HG03045 (cell line): ENCODE data around the gene MAP3K1.
A peak's percentile ranks its signal among the peaks of the same experiment; 100 is the strongest.
"Not testable (repeated sequence)": the region's sequence is repeated elsewhere in the genome, so short reads cannot be mapped to it uniquely, and the experiment has no call there.

Experiments
- ATAC-seq: cut with Tn5 transposase; IDR thresholded peaks from one replicate; pipeline ENCODE4 v1.9.1; 2021; ENCODE audit warnings: mild to moderate bottlenecking, moderate library complexity; ENCODE audit not compliant: unreplicated experiment

The MAP3K1 gene

DNA sequence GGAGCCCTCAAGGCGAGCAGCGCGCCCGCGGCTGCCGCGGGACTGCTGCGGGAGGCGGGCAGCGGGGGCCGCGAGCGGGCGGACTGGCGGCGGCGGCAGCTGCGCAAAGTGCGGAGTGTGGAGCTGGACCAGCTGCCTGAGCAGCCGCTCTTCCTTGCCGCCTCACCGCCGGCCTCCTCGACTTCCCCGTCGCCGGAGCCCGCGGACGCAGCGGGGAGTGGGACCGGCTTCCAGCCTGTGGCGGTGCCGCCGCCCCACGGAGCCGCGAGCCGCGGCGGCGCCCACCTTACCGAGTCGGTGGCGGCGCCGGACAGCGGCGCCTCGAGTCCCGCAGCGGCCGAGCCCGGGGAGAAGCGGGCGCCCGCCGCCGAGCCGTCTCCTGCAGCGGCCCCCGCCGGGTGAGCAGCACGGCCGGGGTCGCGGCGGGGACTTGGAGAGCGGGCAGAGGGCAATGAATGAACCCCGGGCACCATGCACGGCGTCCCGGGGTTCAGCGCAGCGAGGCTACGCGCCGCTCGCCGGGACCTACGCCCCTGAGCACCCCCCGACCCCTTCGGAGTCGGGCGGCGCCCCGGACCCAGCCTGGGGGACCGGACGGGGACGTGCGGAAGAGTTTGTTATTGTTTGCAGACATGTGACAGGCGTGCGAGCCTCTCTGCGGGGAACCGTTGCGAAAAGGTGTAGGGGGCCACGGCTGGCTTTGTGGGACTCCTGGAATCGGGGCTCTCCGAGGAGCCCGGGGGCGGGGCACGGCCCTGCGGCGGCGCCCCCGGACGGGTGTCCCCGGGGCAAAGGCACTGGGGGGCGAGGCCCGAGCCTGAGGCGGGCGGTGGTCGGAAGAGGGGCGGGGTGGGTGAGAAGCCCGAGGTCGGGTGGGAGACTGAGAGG lies 553 bp downstream of the MAP3K1 start:
- ATAC-seq: peak; percentile 43

DNA sequence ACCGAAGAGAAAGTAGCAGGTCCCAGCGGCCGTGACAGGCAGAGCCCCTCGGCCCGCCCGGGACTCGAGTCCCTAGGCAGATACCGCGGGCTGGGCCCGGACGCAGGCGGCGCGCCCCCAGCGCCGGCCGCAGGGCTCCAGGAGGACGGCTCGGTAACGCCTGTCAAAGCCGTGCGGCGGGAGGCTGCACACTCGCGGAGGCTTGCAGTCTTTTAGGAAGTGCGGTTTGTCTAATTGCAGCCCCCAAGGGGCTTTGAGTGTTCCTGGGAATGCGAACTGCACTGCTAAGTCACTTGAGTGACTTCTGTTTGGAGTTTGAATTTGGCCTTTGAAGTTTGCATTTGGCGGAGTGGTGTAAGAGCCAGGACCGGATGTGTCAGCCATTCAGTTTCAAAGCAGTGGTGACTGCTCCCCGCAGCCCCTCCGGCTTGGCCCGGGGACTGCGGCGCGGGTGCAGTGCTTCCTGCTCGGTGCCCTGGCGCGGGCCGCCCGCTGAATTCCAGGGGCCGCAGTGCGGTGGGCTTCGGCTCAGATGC lies 1.3 kb downstream of the MAP3K1 start:
- ATAC-seq: peak; percentile 39

DNA sequence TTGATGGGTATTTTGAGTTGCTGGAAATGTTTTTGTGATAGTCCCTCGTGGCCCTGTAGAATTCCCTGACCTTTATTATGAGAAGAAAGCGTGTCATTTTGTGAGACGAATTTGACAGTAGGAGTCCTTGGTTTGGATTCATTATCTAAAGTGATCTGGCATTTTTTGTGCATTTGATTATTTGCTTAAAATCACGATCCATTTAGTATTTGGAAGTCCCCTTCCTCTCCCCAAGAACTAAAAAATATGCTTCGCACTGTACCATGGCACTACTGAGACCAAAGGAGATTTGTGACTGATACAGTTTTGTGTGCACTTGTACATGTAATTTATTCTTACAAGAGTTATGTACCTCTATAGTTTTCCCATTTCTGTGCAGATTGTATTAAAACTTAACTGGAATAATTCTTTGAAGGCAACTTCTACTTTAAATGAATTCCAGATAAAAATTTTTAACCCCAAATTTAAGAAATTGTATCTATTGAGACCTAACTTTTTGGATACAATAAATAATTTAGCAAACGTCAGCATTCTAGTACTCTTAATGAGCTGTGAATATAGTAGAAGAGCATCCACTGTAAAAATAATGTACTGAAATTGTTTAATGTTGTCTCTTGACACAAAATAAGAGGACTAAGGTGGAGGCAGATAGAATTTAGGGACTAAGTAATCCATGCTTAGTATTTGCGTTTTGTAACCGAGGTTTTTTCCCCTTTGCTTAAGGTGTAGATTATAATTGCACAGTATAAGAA lies 2.1 kb downstream of the MAP3K1 start:
- ATAC-seq: no peak

DNA sequence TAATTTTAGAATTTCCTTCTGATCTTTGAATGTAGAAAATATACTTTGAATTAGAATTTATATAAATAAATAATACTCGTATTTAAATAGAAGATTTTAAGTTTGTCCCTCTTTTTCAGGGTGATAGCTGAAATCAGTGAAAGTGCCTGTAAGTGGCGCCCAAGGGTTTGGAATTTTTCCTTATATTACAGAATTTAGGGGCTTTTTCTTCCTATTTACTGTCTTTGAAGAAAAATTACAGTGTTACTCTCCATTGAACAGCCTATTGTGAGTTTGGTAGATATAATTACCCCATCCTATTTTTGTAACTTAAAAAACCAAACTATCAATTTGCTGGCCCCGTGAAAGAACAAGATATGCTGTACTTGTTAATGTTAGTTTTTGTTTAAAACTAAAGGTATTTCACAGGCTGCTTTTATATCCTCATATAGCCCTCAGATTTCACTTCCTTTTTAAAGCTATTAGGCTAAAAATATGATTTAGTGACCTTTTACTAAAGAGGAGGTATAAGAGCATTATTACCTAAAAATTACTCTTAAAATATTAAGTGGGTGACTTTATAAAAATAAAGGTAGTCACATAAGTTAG lies 3.2 kb downstream of the MAP3K1 start:
- no peak for ATAC-seq

DNA sequence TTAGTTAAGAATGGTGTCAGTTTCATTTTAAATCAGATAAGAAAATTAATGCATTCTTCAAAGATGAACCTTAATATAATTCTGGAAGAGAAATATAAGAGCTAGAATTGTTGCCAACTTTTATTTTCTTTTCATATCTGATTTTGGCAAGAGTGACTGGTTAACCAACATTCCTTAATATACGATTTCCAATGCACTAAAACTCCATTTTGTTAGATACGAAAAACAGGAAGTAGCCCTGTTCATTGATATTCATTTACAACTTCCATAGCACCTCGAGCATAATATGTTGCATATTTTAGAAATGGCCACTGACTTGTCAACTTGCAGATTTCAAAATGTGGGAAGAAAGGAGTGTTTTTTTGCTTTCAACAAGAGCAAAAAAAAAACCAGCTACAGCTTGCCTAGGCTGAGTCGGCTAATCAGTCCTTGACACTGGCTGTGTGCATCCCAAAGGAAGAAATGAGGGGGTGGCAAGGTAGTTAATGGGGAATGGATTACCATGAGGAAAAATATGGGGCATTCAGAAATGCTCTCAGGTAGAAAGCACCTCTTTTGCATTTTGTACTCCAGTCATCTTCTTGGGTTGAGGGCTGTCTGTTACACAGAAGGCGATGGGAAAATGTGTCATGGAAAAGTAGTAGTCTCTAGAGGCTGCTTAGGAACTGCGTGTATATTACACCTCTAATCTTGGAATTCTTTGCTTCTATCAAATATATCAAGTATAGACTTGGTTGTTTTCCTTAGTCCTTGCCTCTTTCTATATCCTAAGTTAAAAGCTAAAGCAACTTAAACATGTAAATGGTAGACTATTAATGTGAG lies 3.9 kb downstream of the MAP3K1 start:
- no peak for ATAC-seq

DNA sequence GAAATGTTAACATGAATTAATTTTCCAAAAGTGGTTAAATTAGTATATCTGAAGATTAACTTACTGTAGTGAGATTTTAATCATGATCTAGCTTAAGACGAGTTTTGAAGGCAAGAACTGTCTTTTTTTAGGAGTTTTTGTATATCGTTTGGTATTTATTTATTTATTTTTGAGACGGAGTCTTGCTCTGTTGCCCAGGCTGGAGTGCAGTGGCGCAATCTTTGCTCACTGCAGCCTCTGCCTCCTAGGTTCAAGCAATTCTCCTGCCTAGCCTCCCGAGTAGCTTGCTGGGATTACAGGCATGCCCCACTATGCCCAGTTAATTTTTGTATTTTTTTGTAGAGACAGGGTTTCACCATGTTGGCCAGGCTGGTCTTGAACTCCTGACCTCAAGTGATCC lies 6.5 kb downstream of the MAP3K1 start:
- not testable (repeated sequence) for ATAC-seq

DNA sequence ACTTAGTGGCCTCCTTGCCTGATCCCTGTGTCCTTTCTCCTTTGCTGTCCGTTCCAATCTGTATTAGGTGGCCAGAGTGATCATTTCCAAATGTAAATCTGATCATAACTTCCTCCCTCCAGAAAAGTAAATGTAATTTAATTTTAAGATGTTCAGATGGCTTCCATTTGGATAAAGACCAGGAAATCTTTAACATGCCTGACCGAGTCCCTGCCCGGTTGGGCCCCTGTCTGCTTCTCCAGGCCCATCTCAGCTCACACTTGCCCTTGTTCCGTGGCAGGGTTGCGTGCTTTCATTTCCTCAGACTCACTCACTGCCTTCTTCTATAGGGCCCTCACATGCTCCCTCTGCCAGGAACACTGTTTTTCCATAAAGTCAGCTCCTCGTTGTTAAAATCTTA lies 7.6 kb downstream of the MAP3K1 start:
- ATAC-seq: no peak

DNA sequence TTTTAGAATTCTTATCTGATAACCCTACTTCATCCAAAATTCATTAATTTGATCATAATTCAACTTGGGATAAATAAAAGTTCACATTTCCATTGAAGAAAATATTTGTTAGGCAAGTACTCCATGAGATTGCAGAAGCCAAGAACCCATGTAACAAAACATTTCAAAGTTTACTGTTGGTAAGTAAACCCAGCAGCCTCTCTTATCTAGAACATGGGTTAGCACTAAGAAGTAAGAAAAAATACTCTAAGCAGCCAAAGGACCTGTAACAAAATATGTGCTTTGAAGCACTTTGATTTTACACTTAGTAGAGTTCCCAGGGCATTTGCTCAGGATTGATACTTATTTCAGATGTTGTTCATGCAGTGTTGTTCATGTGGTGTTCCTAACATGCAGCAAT lies 8.7 kb downstream of the MAP3K1 start:
- ATAC-seq: no peak

DNA sequence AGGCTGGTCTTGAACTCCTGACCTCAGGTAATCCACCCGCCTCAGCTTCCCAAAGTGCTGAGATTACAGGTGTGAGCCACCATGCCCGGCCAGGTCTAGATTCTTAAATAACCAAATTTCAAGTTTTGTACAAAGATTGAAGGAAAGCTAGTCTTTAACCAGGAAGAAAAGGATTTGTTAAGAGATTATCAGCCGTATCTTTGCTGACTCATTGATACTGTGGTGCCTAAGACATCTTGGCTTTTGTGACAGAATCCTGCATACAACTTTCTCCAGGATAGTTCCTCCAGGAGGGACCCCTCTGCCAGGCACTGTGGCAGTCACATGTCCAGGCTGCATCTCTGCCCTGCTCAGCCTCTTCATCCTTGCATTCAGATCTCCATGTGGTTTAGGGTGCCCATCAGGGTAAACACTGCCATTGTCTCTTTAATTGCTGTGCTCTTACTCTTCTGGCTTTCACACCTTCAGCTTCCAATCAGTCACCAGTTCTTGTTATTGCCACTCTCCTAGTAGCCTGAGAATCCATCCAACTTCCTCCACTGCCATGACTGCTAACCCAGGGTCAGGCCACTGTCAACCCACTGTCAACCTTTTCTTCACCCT lies 10.0 kb downstream of the MAP3K1 start:
- ATAC-seq: no peak

DNA sequence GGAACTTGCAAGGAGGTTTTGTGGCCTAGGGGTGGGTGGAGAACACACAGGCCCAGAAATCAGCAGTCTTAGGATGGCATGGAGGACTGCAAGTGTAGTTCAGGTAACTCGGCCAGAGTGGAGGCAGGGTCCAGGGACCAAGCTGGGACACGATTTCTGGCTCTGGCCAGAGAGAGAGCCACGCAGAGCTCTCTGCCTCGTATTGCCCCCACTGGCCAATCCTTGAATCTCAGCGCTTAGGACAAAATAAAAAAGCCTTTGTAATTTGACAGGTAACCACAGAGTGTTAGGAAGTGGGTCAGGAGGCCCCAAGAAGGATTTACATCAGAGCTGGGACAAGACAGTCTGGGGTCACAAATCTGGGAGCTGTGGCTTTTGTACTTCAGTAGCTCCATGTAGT lies 11.7 kb downstream of the MAP3K1 start:
- no peak for ATAC-seq

DNA sequence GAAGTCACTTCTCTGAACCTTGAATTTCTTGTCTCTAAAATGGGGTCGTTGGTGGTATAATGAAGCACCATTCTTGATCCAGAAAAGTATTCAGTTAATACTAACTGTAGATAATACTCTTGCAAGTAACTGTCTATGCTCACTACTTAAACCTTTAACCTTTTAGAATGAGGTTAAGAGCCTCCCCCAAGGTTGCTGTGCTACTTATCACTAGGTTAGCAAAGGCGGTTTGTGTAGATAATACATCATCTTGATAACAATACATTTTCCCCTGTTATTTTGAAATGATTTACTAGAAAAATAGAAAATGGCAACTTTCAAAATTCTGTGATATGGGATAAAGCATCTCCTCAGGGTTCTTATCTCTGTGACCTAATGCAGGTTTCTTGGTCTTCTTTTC lies 12.6 kb downstream of the MAP3K1 start:
- no peak for ATAC-seq

DNA sequence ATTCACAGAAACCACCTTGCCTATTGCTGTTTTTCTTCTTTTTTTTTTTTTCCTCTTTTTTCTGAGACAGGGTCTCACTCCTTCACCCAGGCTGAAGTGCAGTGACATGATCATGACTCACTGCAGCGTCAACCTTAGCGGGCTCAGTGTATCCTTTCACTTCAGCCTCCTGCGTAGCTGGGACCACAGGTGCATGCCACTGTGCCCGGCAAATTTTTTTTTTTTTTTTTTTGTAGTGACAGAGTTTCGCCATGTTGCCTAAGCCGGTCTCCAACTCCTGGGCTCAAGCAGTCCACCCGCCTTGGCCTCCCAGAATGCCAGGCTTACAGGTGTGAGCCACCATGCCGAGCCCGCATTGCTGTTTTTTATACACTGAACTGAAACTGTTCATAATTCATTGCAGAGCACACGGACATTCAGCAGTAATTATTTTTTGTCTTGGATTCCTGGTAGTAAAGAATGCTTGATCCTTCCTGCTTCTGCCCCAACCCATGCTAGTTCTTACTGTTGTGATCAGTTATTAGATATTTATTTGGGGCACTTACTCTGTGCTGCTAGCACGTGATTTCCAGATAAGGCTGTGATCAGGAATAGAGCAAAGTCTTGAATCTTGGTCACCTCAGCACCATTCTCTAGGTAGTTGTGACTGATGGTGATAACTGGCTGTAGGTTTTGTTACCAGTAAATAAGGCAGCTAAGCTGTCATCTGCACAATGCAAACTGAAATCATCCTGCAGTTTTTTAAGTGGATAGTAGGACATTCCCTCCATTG lies 14.0 kb downstream of the MAP3K1 start:
- ATAC-seq: peak; percentile 84

DNA sequence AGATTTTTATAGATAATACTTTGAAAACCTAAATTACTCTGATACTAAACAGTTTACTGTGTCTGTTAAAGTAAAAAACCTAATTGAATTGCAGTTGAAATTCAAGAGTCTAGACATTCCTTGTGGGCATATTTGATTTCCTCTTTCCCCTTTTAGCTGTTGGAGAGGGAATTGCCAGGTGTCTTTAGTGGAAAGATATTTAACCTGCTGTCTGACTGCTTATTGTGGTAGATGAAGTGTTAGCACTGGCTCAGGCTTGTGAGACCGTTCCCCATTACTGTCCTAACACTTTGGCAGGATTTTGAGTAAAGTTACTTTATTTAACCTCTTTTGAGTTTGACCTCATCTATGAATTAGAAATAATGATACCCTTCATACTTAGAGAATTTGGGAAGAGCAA lies 16.4 kb downstream of the MAP3K1 start:
- ATAC-seq: no peak

DNA sequence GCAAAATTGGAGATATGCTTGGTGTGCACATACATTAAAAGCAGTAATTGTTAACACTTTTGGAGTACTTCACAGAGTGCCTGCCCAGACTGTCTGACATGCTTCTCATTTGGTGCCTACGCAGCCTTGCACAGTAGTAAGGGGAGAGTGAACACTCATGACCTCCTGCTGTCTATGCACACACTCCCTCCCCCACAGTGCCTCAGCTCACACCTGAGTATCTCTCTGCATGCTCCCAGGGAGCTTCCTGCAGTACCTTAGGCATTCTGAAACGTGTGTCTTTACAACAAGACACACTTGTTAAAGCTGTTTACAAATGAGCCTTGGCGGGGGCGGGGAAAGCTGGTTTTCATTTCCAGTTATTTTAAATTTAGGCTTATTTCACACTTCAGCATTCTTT lies 18.0 kb downstream of the MAP3K1 start:
- ATAC-seq: no peak

DNA sequence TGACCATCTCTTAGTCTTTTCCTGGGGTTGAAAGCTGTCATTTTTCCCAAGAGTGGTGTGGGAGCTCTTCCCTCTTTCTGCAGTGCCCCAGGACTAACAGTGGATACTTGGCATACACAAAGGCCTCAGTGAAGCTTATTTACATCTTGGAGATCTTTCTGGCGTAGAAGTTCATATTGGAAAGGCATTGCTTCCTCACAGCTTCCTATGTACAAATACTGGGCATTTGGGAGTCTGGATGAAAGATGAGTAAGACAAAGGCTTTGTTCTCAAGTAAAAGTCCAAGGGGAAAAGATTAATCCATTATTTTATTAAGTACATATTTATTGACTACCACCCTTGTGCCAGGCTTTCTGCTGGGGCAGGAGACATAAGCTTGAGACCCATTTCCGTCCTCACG lies 22.0 kb downstream of the MAP3K1 start:
- ATAC-seq: no peak

DNA sequence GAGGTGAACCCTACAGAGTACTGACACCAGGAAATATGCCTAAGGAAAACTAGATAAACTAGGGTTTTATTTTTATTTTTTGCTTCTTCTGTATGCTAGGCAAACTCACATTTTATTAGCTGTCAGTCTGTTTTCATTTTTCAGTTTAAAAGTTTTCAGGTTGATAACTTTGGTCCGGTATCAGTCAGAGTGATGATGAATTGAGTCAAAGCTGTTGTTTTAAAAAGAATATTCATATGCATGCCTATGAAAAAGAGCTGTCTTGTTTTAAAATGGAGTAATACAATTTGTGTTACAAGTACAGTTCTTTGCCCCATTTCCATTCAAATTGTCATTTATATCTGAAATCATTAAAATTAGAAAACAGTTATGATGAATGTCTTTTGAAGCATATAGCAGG lies 22.6 kb downstream of the MAP3K1 start:
- no peak for ATAC-seq

DNA sequence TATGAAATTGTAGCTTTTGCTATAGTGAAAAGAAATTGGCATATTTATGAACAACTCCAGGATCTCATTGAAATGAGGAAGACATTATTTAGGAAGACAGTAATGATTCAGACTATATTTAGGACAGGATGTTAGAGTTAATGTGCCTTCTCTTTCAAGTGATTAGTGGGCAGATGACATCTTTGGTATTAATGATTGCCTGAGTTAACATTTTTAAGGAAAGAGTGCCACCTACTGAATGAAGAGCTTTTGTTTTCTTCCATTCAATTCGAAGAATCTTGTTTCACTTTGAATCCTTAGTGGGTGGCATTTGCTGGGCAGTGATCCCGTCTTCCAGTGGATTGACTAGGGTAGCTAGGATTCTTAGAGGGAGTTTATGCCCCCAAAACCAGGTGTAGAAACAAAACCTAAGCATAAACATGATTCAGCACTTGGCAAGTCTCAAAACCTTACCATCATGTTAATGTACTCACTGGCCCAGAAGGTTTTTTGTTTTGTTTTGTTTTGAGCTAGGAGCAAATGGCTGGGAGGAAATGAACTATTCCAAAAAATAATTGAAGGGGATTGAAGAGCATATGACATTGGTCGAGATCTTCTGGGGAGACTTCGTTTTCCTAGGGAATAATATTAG lies 23.2 kb downstream of the MAP3K1 start:
- no peak for ATAC-seq

DNA sequence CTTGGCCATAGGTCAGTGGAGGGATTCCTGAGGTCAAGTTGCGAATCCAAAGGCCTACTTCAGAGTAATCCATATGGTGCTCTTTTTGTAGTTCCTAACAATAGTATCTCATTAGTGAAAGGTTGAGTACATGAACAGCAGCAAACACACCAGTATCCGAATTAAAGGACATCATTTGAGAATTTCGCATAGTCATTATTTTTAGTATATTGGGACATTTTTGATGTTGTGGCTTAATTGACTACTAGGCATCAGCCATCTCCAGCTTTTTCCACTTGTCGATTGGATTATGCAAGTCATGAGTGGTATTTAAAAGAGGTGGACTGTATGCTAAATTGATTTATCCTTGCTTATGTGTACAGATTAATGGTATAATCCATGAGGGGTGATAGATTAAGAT lies 23.7 kb downstream of the MAP3K1 start:
- ATAC-seq: no peak

DNA sequence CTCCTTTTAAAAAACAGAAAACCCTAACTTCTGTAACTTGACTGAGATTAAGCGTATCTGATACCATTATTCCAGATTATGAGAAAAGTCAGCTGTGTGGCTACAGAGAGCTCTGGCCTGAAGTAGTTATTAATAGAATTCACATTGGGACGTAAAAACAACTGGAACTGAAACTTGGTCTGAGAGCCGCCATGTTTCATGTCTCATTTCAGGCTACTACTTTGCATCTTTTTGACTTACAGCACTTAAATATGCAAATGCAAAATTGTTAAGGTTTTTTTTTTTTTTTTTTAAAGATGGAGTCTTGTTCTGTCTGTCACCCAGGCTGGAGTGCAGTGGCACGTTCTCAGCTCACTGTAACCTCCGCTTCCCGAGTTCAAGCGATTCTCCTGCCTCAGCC lies 25.2 kb downstream of the MAP3K1 start:
- ATAC-seq: no peak
